HPDE6-E6E7 (cell line): ENCODE data around the gene PSMB7.
A peak's percentile ranks its signal among the peaks of the same experiment; 100 is the strongest.

ENCODE experiments used
- DNase-seq: peaks from one replicate; pipeline ENCODE4 v3.0.0; 2011; ENCODE audit warnings: missing footprints; ENCODE audit errors: extremely low spot score

Gene PSMB7

DNA sequence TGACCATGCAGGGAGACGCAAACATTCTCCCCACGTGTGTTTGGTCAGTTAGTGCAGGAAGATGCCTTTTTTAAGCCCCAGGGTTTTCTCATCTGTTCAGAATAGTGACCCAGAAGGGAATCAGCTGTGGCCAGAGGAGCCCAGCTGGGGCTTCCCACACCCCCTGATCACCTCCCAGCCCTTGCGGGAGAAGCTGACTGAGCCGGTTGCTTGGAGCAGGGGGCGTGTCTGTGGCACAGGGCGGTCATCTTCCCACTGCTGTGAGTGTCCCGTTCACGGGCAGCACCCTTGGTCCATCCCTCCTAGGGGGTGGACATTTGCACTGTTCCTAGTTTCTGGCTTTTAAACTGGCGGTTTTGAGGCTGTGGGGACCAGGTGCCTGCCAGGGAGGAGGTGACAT, 87.8 kb downstream of the PSMB7 start:
- DNase-seq, result no peak

DNA sequence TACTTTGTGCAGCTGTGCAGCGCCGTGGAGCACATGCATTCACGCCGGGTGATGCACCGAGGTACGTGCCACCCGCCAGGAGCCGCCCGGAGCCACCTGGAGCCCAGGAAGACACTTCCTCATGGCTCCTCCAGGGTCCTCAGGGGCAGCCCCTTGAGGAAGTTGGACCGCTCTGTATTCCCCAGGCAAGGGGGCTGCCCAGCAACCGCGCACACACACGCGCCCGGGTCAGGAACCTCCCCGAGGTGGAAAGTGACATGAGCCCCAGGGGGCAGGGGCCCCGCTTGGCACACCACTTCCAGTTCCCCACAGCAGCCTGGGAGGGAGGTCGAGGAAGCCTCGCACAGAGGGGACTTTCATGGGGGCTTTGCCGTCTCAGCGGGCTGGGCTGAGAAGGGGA, 88.9 kb downstream of the PSMB7 start:
- no peak for DNase-seq

DNA sequence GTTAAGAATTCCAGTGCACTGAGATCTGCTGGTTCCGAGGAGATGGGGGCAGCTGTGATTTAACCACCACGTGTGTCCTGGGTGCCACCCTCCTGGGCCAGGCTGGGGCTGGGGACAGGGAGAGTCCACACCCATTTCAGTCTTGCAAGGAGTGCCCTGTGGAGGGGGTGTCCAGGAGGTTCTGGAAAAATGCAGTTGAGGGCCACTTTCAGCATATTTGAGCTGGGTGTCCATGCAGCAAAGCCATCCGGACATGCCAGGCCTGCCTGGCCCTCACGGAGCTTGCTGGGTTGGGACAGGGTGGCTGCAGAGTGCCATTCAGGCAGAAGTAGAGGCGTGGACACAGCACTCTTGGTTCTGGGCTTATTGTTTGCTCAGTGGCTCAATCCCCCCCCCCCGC, 89.4 kb downstream of the PSMB7 start:
- no peak for DNase-seq

DNA sequence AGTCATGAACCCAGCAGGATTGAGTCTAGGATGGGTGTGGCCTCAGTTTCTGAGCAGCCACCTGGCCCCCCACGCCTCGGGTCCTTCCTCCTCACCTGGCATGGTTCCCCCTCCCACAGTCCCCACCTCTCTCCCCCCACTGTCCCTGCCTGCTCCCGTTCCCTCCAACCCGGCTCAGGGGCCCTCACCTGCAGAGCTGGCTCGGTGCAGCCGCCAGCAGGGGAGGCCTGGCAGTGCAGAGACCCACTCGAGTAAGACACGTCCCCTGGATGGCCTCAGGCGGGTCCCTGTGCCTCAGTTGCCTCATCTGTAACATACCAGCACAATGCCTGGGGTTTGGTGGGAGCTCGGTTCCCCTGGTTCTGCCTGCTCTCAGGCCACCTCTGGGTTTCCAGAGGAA, 91.3 kb downstream of the PSMB7 start:
- DNase-seq, result no peak

DNA sequence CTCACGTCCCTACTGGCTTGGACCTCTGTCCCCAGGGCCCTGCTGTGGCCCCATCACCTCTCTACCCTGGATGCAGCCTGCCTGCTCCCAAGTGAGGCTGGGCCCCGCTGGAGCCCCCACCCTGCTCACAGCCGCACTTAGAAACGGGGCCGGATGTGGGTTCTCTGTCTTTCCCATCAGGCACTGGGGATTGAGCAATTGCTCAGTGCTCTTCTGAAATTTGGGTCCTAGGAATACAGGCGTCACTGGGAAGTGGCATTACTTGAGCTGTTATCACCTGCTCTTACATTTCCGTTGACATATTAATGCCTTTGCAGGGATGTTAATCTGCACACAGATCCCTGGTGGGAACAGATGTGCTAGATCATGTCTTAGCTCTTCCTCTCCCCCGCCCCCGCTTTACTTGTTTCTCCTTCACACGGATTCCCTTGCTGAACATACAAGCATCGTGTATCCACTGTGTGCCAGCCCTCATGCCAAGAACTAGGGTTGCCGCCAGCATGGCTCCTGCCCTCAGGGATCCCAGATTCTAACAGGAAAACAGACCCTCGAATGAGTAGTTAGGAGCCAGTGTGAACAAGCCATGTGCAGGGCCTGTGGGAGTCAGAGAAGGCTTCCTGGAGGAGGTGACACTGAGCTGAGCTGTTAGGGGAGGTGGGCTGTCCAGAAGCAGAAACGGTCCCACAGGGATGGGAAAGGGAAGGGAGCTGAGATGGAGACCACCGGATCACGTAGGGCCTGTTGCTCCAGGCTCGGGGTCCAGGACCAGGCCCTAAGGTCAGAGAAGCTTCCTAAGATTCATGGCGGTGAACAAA, 92.4 kb downstream of the PSMB7 start:
- no peak for DNase-seq

DNA sequence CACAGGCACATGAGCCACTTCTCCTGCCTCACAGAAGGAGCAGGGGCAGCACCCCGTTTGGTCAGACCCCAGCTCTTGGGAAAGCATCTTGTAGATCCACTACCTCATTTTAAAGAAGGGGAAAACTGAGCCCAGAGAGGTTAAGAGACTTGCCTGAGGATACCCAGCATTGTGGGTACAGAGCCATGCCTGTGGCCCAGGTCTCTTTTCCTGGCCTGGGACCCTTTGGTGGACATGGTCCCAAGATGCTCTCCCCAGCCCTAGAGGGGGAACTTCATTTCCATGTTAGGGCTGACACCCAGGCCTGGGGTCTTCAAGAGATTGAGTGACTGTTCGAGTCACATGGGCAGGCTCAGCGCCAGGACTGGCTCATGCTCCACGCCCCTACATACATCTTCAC, 93.3 kb downstream of the PSMB7 start:
- DNase-seq, result no peak

DNA sequence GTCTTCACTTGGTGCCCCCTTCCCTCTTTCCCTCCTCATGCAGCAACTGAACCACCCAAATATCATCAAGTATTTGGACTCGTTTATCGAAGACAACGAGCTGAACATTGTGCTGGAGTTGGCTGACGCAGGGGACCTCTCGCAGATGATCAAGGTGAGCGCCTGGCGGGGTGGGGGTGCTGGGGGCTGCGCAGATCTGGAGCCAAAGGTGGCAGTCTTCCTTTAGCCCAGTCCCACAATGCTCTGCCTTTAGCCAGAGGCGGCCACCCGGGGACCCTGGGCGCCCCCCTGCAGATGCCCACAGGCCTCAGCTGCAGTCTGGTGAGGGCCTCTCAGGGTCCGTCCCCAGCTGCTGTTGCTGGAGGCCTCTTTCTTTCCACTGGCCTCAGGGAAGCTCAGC, 93.8 kb downstream of the PSMB7 start:
- DNase-seq, result no peak

DNA sequence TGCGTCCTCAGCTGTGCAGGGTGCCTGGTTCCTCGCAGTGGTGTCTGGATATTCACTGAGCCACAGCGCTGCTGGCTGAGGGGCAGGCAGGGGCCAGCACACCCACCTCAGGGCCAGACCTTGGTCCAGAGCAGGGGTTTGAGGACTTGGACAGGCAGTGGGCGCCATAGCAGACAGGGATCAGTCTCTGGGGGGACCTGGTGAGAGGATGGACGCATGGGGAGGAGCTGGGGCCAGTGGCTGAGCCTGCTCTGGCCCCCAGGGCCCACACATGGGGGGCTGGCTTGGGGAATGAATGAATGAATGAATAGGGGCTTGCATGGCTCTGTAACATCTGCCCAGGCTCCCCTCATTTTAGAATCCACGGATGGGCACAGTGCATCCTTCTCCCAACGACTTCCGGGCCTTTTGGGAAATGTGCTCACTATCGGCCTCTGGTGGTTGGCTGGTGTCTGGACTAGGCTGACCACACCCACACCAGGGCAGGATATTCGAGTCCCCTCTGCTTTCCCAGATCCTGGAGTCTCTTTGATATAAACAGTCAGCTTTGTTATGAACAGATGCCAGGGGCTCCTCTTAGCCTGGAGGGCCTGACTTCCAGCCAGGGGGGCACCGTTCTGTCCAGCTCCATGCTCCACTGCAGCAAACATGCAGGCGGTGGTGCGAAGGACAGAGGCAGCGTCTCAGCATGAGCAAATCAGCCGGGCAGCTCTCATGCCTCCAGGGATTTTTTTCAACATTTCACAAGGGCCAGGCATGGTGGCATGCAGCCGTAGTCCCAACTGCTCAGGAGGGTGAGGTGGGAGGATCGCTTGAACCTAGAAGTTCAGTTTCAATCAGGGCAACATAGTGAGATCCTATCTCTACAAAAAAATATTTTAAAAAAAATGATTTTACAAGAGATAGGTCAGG, 94.9 kb downstream of the PSMB7 start:
- DNase-seq, result peak; percentile 73

DNA sequence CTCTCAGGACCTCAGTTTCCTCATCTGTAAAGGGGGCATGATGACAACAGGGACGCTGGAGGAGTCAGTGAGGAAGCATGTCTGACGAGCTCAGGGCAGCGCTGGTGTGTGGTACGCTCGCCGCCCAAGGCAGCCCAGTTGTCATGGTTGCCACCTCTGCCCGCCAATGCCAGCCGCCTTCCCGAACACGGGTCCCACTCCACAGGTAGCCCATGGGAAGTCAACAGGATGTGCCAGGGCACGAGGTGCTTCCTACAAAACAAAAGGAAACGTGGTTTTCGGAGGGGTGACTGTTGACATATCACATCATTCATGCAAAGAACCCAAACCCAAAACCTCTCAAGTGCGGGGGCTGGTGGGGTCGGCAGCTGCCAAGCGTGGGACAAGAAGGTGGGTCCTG, 99.4 kb downstream of the PSMB7 start:
- no peak for DNase-seq

DNA sequence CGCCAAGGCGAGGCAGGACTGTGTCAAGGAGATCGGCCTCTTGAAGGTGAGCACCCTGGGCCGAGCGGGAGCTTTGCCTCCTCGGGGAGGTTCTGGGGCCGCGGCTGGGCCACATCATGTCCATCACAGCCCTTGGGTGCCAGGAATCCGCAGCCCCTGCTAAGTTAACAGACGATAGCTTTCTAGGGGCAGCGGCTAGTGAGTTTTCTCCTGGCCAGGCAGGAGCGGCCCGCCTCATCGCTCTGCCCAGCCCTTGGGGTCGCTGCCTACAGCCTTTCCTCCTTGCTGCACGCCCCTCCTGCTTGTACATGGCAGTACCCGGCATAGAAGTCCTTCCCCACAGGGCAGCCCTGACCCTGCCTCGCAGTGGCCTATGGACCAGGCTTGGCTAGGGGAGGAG, 101.3 kb downstream of the PSMB7 start:
- DNase-seq, result no peak

DNA sequence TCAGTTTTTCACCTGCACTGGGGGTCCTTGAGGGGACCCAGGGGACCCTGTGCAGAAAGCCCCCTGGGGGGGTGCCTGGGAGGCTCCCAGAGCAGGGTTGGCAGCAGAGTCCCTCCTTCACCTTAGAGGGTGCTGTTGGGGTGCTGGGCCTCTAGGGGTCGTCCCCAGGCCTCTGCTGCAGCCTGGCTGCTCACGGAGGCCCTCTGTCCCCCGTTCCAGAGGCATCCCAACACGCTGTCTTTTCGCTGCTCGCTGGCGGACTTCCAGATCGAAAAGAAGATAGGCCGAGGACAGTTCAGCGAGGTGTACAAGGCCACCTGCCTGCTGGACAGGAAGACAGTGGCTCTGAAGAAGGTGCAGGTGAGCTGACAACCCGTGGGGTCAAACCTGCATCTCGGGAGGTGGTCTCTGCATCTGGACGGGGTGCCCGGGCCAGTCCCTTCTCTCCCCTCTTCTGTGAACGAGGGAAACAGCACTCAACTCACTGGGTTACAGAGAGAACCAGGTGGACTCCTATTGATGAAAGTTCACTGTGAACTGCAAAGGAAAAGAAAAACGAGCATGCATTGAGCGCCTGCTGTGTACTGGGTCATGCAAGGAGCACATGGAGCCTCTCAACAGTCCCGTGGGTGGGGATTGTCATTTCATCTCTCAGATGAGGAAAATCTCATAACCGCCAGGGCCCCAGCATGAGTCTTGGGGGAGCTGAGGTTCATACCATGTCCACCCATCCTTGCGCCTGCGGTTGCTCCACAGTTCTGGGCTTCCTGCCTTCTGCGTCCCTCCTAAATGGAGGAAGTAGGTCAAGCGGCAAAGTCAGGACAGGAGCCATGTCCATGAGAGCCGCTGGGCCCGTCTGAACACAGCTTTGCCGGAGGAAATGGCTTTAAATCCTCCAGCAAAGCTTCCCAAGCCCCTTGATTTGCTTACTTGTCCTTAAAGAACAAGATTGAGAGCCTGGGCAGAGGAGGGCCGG, 102.7 kb downstream of the PSMB7 start:
- DNase-seq, result no peak

DNA sequence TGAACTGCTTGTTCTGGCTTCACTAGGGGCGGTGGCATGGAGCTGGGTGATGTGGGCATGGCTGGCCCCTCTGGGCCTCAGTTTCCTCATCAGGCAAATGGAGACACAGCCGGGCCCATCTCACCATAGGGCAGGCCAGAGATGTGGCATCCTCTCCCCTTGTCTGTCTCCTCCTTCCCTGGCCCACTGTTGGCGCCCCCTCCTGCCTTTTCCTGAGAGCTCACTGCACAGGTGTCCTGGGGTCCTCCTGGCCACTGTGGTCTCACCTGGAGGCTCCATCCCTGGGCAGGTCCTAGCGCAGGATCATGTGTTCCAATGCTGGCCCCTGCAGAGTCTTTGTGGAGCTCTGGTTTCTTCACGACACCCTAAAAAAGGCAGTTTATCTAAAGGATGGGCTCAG, 104.0 kb downstream of the PSMB7 start:
- no peak for DNase-seq

DNA sequence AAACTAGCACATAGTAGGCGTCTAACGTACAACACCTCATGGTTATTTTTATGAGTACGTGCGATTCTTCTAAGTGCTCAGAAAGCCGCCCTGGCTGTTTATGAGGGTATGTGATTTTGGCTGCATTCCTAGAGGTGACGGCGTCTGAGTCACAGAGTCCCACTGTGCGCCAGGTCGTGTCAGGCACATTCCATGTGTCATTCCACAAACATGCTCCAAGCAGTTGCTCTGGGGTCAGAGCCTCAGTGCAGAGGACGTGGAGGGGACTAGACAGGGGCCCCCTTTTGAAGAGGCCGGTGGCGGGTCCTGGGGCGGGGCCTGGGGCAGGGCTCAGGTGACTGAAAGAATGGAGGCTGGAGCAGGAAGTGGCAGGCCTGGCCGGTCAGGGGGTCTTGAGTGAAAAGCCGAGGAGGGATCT, 105.6 kb downstream of the PSMB7 start:
- peak; percentile 80 for DNase-seq

DNA sequence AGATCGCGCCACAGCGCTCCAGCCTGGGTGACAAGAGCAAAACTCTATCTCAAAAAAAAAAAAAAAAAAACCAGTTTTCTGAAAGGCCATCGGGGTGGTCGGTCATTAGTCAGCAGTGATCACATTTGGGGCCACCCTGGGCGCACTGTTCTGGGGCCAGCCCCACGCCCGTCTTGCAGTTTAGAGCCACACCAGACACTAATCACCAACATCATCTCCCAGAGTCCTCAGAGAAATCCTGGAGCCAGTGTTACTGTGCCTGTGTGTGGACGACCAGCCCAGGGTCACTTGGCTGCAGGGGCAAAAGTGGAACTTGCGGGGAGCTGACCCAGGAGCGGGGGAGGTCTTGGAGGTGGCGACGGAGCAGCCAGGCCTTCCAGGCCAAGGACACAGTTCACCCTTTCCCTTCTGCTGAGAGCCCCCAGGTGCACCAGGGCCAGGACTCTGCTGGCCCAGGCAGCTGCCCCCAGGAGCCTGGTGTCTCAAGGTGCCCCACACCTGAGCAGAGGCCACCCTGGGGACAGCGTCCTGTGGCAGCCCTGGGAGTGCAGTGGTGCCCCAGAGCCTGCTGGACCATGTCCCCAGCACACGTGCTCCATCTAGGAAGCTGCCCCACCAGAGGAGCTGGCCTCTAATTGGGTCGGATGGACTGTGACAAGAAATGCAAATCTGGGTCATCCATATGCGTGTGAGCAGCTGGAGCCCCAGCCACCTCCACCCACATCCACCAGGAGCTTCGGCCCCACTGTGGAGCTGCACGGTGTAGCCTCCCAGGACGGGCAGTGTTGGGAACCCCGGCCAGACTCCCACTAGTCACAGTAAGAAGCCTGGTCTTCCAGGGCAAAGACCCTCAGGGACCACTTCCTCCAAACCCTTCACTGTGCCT, 106.4 kb downstream of the PSMB7 start:
- DNase-seq, result no peak

DNA sequence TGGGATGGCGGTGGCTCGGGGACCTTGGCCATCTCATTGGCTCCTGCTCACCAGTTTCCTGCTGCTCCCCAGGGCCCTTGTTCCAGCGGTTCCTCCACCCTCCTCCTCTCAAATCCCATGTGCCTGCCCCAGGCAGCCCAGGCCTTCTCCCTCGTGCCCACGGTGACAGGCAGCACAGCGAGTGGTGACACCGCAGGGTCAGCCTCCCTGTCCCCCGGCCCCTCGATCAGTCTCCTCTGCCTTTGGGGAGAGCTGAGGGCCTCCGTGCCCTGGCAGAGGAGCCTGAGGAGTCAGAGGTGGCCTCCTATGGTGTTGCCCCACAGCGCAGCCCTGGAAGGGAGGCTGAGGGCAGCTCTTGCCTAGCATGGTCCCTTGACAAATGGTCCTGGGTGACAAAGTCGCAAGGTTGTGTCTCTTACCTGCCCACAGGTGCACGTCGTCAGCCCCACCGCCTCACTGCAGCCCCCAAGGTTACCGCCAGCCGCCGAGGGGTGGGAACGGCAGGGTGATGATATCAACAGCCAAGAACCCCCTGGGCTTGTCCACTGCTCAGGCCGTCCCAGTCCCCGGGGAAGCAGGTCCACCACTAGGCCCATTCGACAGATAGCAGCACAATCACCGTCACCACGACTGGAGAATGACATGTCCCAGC, 107.7 kb downstream of the PSMB7 start:
- no peak for DNase-seq

DNA sequence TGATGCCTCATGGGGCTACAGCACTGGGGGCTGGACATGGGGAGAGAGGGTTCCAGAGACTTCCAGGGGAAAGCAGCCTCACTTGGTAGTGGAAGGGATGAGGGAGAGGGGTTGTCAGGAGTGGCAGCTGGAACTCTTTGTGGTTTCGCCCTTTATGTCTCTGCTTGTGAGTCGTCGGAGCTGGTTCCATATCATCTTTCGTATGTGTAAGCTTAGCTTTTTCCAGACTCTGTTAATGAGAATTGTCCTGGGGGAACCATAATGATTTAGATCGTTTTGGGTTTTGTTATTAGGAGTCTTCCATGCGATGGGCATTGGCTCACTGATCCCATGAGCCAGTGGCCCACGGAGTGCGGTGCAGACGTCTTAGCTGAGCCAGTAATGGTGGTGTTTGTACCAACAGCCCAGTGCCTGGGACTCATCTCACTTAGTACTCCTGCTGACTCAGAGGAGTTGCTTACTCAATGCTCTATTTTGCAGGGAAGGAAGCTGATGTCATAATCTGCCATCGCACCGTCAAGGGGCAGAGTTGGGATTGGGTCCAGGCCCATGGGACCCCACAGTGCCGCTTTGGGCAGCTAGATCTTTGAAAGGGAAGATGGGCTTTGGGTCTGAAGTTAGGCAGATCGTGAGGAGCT, 109.0 kb downstream of the PSMB7 start:
- peak; percentile 73 for DNase-seq

DNA sequence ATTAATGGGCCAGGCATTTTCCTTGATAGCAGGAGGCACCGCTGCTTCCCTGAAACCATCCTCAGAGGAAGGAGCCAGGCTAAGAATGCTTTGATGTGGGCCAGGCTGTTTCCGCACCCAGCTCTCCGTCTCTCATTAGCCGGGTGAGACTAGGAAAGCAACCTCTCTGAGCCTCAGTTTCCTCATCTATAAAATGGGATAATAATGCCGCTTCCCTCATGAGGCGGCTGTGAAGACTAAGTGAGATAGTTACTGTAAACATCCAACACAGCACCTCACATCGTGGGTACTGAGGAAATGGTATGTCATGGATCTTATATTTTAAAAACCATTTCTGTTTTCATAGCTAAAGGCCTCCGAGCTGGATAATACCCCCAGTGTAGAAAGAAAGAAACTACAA, 111.0 kb downstream of the PSMB7 start:
- DNase-seq, result no peak

DNA sequence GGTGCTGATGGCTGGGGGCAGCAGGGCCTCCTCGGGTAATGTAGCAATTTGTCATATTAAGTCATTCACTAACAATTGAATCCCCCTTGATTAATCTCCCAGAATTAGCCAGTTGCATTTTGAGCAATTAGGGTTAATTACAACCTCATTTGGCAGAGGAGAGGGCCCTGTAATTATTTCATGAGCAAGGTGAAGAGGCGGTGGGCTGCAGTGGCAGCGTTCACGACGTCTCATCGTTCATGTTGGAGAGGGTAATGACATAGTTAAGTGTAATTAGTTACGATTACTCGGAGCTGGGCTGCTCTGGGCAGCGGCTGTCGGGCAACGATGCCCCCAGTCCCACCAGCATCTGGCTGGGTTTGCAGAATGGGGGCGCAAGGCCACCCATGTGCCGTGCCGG, 111.5 kb downstream of the PSMB7 start:
- no peak for DNase-seq
